ENCODE results near the gene RAB11FIP4. TPM values are rescaled to one million over a fixed set of nuclear protein-coding genes. Genes with fewer than 3 reads are reported as not detected.

The RAB11FIP4 gene
- total and polyA plus RNA-seq, 9 of the 15 experiments (the other 6 are each of a cell fraction or from before 2014, with no cell fraction given), result 0.62 to 16.6 (median 8.9) TPM

- no peak for TF ChIP-seq ZNF398 (CRISPR knock-in tag; IDR thresholded peaks at IDR 0.05)
- no peak for TF ChIP-seq LARP7 (IDR thresholded peaks at IDR 0.05)
- TF ChIP-seq EP400 (IDR thresholded peaks at IDR 0.05), result no peak
- no peak for TF ChIP-seq HDAC2 (IDR thresholded peaks at IDR 0.05)
- TF ChIP-seq EGR1 (conservative IDR thresholded peaks at IDR 0.05), result peak; percentile 78
- TF ChIP-seq SMARCB1 (IDR thresholded peaks at IDR 0.05; ENCODE audit: insufficient read length, low read depth), result no peak
- no peak for TF ChIP-seq HOMEZ (CRISPR knock-in tag; IDR thresholded peaks at IDR 0.05)
- TF ChIP-seq BCL6 (CRISPR knock-in tag; IDR thresholded peaks at IDR 0.05), result no peak
- TF ChIP-seq HMBOX1 (IDR thresholded peaks at IDR 0.05), result 0 out of 2 replicates have a peak, but pooled peaks have one; percentile 26
- TF ChIP-seq SMAD3 (CRISPR knock-in tag; conservative IDR thresholded peaks at IDR 0.05), result no peak
- no peak for TF ChIP-seq NUFIP1 (IDR thresholded peaks at IDR 0.05; ENCODE audit: partially characterized antibody)
- no peak for TF ChIP-seq SAFB2 (IDR thresholded peaks at IDR 0.05; ENCODE audit: borderline replicate concordance, low read depth, low read length, severe bottlenecking)
- no peak for TF ChIP-seq IRF1 (CRISPR knock-in tag; IDR thresholded peaks at IDR 0.05; ENCODE audit: borderline replicate concordance)
- TF ChIP-seq ZBTB7A (IDR thresholded peaks at IDR 0.05; ENCODE audit: borderline replicate concordance, control insufficient read depth, low read depth, low read length), result peak; percentile 57; the same call in 1 of the 2 replicates
- TF ChIP-seq ZBED1 (IDR thresholded peaks at IDR 0.05), result no peak
- TF ChIP-seq TCFL5 (CRISPR knock-in tag; conservative IDR thresholded peaks at IDR 0.05), result no peak
- TF ChIP-seq MYNN (IDR thresholded peaks at IDR 0.05), result no peak
- TF ChIP-seq MYNN (CRISPR knock-in tag; IDR thresholded peaks at IDR 0.05), result no peak
- TF ChIP-seq AFF1 (IDR thresholded peaks at IDR 0.05; ENCODE audit: low read depth in 1 of 2, partially characterized antibody in 2 of 2), result no peak
Measured at GRCh38 chr17:31492880-31493655, 101.6 kb downstream of the RAB11FIP4 start (continued).

All from K562 (cell line).